GM19468 (cell line): ENCODE data around the gene INPP5A.

Source experiments
- ATAC-seq: cut with Tn5 transposase; IDR thresholded peaks from one replicate; pipeline ENCODE4 v1.9.1; 2021; ENCODE audit warnings: mild to moderate bottlenecking, moderate library complexity, moderate number of reproducible peaks; ENCODE audit not compliant: unreplicated experiment; ENCODE audit errors: extremely low read depth

INPP5A gene

DNA sequence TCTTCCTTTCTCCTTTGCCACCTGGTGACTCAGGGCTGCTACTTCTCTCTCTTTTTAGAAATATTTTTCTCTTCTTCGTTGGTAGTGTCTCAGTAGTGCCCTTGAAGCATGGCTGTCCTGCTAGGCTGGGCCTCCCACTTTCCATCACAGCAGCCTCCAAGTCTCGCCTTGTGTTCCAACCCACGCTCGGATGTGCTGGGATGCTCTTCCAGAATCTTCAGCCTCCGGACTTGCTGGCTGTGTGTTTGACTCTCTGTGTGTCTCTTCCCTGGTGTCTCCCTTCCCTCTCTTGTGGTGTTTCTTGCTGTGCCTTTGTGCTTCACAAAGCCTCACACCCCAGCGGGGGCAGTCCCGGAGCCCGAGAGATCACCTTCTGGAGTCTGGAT is 100.5 kb downstream of the INPP5A start:
- ATAC-seq, result no peak

GRCh38 chr10:132639470-132639869 is 101.9 kb downstream of the INPP5A start:
- no peak for ATAC-seq

DNA sequence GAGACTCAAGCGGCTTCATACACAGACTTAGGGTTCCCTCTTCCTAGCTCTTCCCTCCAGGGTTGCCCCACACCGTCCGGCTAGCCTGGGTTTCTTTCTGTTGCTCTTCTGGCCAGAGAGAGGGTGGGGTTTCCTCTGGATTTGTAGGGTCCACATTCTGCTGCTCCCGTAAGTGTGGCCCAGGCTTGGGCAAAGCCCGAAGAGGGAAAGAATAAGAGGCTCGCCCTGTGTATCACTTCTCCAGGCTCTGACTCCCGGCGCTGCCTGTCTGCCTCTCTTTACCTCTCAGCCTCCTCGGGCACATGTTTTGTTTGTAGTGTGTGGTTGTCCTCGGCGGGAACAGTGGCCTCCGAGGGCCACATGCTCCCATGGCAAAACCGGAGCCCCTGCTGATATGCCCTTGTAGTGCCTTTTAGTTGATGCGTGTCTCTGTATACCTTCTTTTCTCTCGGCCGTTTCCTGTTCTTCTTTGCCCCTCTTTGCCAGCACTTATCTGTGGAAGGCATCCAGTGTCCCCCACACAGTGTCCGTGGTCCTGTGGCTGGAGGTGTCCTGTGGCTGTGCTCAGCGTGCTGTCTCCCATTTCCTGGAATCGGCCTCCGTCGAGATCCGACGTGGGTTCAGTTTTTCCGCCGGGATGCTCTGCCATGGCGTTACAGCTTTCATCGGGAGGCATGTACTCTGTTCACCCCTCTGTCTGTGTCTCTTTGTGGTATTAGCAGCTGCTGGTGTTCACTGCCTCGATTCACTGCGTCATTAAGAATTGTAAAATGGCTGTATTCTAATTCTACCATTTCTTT is 102.9 kb downstream of the INPP5A start:
- no peak for ATAC-seq

GRCh38 chr10:132641401-132641800 is 103.8 kb downstream of the INPP5A start:
- ATAC-seq, result no peak

DNA sequence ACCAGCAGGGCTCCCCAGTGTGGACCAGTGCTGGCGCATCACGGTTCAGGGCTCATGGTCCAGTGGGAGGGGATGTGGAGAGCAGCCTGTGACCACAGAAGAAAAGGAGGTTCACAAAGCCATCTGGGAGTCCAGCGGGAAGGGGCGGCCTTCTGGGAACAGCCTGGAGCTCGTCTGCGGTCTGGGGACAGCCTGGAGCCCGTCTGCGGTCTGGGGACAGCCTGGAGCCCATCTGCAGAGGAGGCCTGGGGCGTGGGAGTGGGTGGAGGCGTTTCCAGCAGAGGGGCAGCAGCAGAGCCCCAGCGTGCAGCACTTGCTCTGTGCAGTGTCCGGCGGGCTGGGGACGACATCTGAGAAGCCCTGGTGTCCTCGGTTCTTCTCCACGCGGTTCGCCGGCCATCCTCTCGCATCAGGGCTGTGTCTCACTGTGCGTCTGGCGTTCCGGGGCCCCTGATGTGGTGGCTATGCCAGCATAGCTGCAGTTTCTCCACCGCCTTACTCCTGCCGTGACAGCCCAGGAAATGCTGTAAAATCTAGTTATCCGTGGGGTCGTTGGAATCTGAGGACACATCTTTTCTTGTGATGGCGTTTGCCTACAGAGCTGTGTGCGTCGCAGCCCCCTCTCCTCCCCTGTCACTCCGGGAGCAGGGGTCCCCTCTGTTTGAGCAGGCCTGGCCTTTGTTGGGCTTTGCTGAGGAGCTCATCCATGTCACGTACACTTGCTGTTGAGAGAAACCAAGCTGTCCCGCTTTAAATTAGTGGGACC is 104.6 kb downstream of the INPP5A start:
- no peak for ATAC-seq

DNA sequence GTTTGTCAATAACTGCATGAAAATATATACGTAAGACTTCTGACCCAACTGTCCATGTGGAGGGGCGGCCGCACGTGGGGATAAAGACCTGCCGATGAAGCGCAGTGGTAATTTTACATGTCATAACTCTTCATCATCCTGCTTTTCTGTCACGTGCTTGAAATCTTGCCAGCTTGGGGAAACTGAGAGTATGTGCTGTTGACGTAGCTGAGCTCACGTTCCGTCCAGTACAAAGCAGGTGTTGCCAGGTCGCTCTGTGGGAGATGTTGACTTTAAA is 105.1 kb downstream of the INPP5A start:
- ATAC-seq, result no peak

DNA sequence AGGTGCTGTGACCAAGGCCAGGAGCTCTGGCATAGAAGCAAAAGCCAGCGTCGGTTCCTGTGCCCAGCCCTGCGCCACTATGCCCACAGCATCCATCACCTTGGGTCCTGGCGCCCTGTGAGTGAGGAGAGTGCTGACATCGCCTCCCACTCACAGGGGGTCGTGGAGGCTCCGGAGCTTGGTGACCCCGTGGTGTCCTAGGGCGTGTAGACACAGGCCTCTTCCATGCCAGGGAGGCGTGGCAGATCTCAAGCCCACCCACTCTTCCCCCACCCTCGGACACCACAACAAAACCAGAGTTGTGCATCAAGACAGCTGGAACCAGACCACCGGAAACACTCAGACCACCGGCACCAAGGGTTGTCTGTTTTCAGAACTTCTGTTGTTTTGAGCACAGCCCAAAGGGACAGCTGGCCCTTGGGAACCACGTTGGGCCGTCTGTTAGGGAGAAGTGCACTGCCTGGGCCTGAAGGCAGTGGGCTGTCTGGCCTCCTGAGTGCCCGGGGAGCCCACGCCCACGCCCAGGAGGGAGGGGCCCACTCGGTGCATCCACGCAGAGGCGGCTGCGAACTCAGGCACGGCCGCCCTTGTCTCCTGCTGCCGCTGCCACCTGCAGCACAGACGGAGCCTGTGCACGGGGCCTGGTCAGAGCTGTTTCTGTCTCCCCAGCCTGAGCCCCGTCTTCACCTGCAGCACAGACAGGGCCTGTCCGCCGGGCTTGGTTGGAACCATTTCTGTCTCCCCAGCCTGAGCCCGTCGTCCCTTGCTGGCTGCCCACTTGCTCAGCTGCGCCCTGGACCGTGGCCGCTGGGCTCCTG is 106.3 kb downstream of the INPP5A start:
- no peak for ATAC-seq

DNA sequence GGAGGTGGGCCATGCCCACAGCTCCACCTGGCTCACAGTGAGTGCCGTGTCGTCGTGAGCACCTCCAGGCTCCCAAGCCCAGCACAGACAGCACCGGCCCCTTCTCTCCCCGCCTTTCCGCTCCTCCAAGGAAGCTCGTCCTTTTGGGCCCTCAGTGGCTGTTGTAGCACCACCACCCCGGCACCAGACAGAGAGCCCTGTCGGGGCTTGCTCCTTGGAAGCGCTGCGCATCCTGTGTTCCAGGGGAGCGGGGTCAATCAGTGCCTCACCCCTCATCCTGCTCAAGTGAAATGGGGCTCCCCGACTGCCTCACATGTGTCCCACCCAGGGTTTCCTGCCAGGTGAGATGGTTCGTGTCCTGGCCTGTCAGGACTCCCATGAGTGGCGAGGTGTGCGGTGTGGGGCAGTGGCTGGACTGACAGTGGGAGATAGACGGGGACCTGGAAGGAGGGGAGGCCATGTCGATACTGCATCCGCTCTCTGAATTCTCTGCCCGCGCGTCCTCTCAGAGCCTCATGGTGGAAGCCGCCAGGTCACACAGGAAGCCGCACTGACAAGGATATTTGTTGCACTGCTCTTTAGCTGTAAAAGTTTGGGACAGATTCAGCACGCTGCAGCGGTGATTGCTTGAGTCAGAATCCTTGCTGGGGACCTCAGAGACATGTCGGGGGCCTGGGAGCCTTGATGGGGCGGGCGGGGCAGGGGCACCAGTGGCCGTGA is 107.1 kb downstream of the INPP5A start:
- no peak for ATAC-seq

GRCh38 chr10:132645247-132645530 is 107.6 kb downstream of the INPP5A start:
- ATAC-seq, result no peak

- no peak for ATAC-seq
Measured at GRCh38 chr10:132645630-132646442, 108.2 kb downstream of the INPP5A start.

- ATAC-seq, result no peak
Measured at GRCh38 chr10:132646443-132647097, 109.0 kb downstream of the INPP5A start.

DNA sequence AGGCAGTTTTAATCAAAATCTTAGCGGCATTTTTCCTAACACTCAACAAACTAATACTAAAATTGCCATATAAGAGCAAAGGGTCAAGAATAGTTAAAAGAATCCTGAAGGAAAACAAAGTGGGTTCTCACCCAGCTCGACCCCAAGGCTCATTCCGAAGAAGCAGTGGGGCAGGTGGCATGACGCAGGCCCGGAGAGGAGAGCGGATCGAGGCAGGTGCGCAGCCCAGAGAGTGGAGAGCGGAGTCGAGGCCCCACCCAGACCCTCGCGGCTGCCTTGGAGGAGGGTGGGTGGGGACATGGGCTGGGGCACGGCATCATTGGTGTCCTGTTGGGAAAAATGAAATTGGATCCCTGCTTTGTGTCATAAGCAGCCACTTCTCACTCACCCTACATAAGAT is 109.8 kb downstream of the INPP5A start:
- ATAC-seq, result no peak

DNA sequence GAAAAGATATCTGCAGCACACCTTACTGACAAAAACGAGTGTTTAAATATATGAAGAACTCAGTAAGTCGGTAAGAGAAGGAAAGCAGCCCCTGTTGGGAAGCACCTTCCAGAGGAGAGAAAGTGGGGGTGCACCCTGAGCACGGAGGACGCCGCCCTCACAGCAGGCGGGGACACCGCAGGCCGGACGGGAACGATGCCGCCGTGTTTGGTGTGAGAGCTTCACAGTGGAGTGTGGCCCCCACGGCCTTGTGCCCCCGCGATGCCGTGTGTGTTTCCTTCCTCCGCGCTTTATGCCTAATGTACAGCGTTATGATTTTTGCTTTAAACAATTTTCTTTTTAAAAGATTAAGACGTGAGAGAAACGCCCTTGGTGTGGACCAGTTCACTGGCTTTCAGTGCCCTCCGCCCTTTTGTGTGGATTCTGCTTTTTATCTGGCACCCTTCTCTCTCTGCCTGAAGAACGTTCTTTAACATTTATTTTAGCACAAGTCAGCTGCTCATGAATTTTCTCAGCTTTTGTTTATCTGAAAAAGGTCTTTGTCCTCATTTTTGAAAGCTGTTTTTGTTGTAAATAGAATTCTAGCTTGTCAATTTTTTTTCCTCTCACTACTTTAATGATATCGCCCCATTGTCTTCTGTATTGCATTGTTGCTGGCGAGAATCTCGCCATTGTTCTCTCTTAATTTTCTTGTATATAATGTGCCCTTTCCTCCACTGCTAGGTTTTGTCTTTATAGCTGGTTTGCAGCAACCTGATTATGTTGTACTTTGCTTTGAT is 110.7 kb downstream of the INPP5A start:
- ATAC-seq, result no peak

GRCh38 chr10:132648851-132649528 is 111.4 kb downstream of the INPP5A start:
- no peak for ATAC-seq

DNA sequence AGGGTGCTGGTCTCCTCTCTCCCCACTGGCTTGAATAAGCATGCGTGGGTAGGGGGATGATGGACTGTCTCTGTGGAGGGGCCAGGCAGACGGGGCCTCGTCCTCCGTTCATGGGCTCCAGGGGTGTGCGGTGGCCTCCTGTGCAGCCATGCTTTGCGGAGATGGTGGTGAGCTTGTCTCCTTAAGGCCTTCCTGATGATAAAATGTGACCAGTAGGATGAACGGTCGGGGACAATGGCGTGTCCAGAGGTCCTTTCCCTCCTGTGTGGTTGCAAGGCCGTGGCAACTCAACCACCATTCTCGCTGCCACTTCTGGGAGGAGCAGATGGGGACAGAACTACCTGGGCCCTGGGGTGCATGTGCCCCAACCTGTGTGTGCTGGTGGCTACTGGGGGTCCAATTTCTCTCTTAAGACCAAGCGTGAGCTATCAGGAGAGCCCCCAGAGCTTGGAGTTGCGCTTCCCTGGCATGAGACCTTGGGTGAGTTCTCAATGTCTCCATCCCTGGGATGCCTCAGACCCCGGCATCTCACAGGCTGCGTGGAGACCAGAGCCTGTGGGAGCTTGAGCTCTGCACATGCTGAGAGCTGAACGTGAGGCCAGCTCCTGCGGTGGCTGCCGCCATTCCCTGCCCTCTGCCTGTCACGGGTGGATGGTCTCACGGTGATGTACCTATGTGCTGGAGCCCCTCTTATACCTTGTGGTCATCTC is 112.2 kb downstream of the INPP5A start:
- no peak for ATAC-seq

GRCh38 chr10:132650611-132651250 is 113.1 kb downstream of the INPP5A start:
- ATAC-seq, result no peak

GRCh38 chr10:132651511-132652029 is 114.0 kb downstream of the INPP5A start:
- no peak for ATAC-seq
